SK-N-SH (cell line): ENCODE results near the gene HSF4.

Experiments
- EP300 ChIP-seq, 2 experiments: IDR thresholded peaks; 2 replicates each; pipeline versions ENCODE4 v1.4.0 to v1.6.1; 2012; ENCODE audit warnings: borderline replicate concordance in 1 of 2, low read depth in 1 of 2, low read length in 1 of 2
- MAX ChIP-seq: IDR thresholded peaks from 2 replicates; pipeline ENCODE4 v1.4.0; 2012; ENCODE audit warnings: low read depth
- NFIC ChIP-seq: IDR thresholded peaks from 2 replicates; pipeline ENCODE4 v1.4.0; 2012; ENCODE audit warnings: borderline replicate concordance
- RAD21 ChIP-seq: IDR thresholded peaks from 2 replicates; pipeline ENCODE4 v1.6.1; 2012; ENCODE audit warnings: mild to moderate bottlenecking, low read length
- RCOR1 ChIP-seq: fragments of 150-350 bp; IDR thresholded peaks from 2 replicates; pipeline ENCODE4 v1.6.1; 2017; ENCODE audit warnings: antibody characterized with exemption, low read length
- YY1 ChIP-seq: IDR thresholded peaks from 2 replicates; pipeline ENCODE4 v1.4.0; 2012; ENCODE audit warnings: low read depth, mild to moderate bottlenecking
- TF ChIP-seq, protein P1 (sequence below): fragments of 200-600 bp; sonication (generic); IDR thresholded peaks from 2 replicates; pipeline ENCODE4 v1.6.1; 2017; ENCODE audit warnings: antibody characterized with exemption, mild to moderate bottlenecking, moderate library complexity

DNA sequence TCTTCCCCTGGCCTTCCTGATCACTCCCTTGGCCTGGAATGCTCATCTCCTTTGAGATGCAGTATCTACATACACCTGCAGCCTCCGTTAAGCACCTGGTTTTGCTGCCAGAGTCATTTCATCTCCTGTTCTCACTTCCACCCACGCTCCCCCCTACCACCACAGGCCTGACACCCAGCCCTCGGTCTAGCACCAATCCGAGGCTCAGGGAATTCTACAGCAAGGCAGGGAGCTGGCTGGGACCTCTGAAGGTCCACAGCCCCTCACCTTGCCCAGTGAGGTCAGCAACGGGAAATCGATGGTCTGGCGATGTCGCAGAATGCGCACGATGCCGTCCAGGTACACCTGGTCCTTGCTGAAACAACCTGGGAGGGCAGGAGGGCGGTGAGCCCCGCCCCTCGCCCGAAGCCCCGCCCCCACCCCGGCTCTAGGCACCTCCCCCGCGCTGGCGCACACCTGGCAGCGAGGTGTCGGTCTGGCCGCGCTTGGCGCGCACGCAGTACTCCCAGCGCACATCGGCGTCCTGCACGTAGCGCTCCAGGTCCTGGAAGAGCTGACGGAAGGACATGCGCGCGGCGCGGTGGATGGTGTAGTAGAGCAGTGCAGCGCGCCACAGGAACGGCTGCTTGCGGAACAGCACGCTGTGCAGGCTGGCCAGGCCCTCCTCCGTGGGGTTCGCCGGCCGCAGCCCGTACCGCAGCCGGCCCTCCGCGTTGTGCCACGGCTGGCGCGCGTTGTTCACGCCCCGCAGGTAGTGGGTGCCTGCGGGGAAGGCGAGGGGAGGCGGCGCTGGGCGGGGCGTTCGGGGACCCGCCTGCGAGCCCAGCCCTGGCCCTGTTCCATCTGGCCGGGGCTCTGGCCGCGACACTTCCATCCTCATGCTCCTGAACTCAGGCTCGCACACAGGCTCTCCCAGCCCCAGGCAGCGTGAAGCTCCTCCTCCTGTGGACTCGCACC lies 13.5 kb downstream of the HSF4 start:
- TF ChIP-seq EP300 (IDR thresholded peaks at IDR 0.05; ENCODE audit: borderline replicate concordance in 1 of 2, low read depth in 1 of 2, low read length in 1 of 2) (no peak), MAX (no peak), RAD21 (no peak), RCOR1 (no peak), YY1 (no peak), NFIC (0 out of 2 replicates have a peak, but pooled peaks have one; percentile 21)
- TF ChIP-seq, protein P1, sequence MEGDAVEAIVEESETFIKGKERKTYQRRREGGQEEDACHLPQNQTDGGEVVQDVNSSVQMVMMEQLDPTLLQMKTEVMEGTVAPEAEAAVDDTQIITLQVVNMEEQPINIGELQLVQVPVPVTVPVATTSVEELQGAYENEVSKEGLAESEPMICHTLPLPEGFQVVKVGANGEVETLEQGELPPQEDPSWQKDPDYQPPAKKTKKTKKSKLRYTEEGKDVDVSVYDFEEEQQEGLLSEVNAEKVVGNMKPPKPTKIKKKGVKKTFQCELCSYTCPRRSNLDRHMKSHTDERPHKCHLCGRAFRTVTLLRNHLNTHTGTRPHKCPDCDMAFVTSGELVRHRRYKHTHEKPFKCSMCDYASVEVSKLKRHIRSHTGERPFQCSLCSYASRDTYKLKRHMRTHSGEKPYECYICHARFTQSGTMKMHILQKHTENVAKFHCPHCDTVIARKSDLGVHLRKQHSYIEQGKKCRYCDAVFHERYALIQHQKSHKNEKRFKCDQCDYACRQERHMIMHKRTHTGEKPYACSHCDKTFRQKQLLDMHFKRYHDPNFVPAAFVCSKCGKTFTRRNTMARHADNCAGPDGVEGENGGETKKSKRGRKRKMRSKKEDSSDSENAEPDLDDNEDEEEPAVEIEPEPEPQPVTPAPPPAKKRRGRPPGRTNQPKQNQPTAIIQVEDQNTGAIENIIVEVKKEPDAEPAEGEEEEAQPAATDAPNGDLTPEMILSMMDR, result no peak
